ENCODE data around the gene TOB1. TPM values are rescaled to one million over a fixed set of nuclear protein-coding genes. Genes with fewer than 3 reads are reported as not detected.
A peak's percentile ranks its signal among the peaks of the same experiment; 100 is the strongest.

TOB1 gene
- total and polyA plus RNA-seq, 9 of the 15 experiments (the other 6 are each of a cell fraction or from before 2014, with no cell fraction given) = 4.8 to 63.7 (median 13.2) TPM

DNA sequence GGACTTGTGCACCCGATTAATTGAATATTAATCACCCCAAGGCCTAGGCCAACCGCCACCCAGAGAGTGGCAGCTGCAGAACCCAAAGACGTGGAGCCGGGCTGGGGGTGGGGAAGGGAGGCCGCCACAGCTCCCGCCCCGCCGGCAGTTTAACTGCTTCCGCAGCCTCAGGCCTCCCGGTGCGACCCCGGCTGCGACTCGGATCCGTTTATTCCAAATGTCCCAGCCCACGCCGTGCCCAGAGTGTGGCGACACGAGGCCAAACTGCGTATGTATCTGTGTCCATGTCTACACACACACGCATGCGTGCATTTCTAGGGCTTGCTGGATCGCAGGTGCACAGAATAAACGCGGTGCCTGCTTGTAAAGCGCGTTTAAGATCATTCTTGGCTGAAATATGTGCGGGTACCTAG is 802 bp upstream of the TOB1 start (continued):
- TF ChIP-seq RBBP5 (IDR thresholded peaks at IDR 0.05; ENCODE audit: borderline replicate concordance, insufficient read depth, low read length, poor library complexity, severe bottlenecking) (peak; percentile 62), KAT2B (IDR thresholded peaks at IDR 0.05; ENCODE audit: low read depth, low read length) (no peak), ZNF766 (CRISPR knock-in tag; conservative IDR thresholded peaks at IDR 0.05) (no peak), SAFB (IDR thresholded peaks at IDR 0.05; ENCODE audit: borderline replicate concordance, low read depth, low read length) (no peak), ZNF23 (CRISPR knock-in tag; IDR thresholded peaks at IDR 0.05) (no peak), YY1 (IDR thresholded peaks at IDR 0.05; ENCODE audit: borderline replicate concordance in 1 of 3, control insufficient read depth in 1 of 3, extremely low read depth in 1 of 3, insufficient read depth in 3 of 3, insufficient read length in 1 of 3, insufficient replicate concordance in 2 of 3, low read depth in 1 of 3, low read length in 2 of 3) (peak in 1 of 3 experiments; percentile 30), EWSR1 (IDR thresholded peaks at IDR 0.05; ENCODE audit: borderline replicate concordance, low read depth, partially characterized antibody) (no peak), FOXJ3 (CRISPR knock-in tag; IDR thresholded peaks at IDR 0.05) (no peak; the same call in 1 of the 2 replicates), MGA (IDR thresholded peaks at IDR 0.05) (peak; percentile 97)
- TF ChIP-seq, protein P1, sequence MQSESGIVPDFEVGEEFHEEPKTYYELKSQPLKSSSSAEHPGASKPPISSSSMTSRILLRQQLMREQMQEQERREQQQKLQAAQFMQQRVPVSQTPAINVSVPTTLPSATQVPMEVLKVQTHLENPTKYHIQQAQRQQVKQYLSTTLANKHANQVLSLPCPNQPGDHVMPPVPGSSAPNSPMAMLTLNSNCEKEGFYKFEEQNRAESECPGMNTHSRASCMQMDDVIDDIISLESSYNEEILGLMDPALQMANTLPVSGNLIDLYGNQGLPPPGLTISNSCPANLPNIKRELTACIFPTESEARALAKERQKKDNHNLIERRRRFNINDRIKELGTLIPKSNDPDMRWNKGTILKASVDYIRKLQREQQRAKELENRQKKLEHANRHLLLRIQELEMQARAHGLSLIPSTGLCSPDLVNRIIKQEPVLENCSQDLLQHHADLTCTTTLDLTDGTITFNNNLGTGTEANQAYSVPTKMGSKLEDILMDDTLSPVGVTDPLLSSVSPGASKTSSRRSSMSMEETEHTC (IDR thresholded peaks at IDR 0.05) = no peak
- TF ChIP-seq, protein P2, sequence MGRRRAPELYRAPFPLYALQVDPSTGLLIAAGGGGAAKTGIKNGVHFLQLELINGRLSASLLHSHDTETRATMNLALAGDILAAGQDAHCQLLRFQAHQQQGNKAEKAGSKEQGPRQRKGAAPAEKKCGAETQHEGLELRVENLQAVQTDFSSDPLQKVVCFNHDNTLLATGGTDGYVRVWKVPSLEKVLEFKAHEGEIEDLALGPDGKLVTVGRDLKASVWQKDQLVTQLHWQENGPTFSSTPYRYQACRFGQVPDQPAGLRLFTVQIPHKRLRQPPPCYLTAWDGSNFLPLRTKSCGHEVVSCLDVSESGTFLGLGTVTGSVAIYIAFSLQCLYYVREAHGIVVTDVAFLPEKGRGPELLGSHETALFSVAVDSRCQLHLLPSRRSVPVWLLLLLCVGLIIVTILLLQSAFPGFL (CRISPR knock-in tag; IDR thresholded peaks at IDR 0.05) = no peak

Measured in K562 (cell line).